K562 treated with DMSO at 1 percent for 48 hours (cell line): ENCODE results near the gene TPR. TPM values are rescaled to one million over a fixed set of nuclear protein-coding genes. Genes with fewer than 3 reads are reported as not detected.

ENCODE experiments used
- total RNA-seq: library from RNA; unstranded; fragments of 300-600 nt; gene quantifications from 2 replicates; pipeline ENCODE4 v1.2.3, GENCODE V29; 2022; ENCODE audit warnings: low replicate concordance; ENCODE audit errors: extremely low read depth

The TPR gene
- total RNA-seq, result 124 TPM in 1 of 2 replicates, not detected in the other

DNA sequence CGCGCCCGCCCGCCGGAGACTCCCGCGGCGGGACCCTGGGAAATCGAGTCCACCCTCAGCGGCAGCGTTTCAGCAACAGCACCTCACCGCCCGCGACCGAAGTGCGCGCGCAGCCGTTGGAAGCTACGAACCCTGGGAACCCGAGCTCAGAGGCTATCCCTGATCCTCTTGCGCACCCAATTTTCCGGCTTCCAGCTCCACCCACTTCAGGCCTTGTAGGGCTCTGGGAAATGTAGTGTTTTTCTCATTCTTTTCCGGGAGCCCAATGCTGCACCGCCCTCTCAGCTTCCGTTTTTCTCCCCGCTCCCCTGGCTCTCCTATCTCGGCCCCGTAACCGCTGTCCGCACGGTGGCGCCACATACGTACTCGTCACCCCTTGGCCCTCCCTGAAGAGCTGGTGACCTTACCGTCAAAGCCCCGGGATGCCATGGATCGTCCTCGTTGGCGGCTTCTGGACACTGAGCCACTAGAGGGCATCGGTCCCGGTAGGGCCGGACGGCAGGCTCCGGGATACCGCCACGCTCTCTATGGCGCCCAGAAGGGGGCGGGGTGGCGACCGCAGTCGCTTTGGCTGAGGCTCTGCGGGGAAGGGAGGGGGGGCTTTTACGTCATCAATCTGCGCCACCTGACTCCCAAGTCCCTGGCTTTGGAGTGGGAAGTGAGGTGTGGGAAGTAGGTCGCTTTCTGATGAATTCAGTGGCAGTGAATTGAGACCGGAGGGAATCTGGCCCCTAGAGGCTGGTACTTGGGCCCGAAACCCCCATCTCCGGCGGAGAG, at the start of gene TPR, which contains the start of gene ODR4:
Gene TPR, minus strand, starts transcription at position 102 of the 777 bp plus-strand sequence. CDS start 225 bp downstream, outside the sequence.
Gene ODR4, plus strand, starts transcription at position 687 of the 777 bp plus-strand sequence. CDS start 3,948 bp downstream, outside the sequence.

DNA sequence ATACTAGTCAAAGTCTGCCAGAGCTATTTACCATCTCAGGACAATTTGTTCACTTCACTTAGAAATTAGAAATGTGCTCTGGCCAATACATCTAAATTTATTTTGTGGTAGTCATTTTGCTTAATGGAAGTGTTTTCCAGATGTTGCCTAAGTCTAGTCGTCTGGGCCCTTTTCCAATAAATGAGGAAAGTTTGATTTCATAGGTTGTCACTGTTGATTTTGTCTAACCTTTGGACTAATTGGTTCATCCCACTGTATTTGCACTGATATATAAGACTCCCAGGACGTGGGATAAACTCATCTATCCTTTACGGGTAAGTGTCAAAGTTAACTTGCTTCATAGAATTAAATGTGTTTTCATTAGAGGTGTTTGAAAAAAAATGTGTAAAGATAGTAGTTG, 79.1 kb downstream of the TPR start, which contains the start of gene PRG4:
Gene PRG4, plus strand, starts transcription at position 300 of the 400 bp plus-strand sequence.

Other genes starting within 250 kb of the TPR start
- gene PRG4, start 79.0 kb downstream of the TPR start, total RNA-seq, result not detected in 2 replicates
- gene ODR4, start 585 bp upstream of the TPR start, total RNA-seq, result not detected in 2 replicates
- gene PDC, start 85.9 kb upstream of the TPR start, total RNA-seq, result not detected in 2 replicates